A673 (cell line): ENCODE data around the gene IL4.

Experiments
- CTCF ChIP-seq: fragments of 300-800, 200-600 bp; sonication (generic); conservative IDR thresholded peaks from 2 replicates; pipeline ENCODE4 v1.5.1; 2017; ENCODE audit warnings: low read depth, mild to moderate bottlenecking, antibody characterized with exemption, low read length, moderate library complexity, mixed read lengths
- EZH2 ChIP-seq: fragments of 200-600 bp; sonication (generic); IDR thresholded peaks from 2 replicates; pipeline ENCODE4 v1.6.1; 2017; ENCODE audit warnings: borderline replicate concordance, low read depth, mild to moderate bottlenecking, mixed read lengths, antibody characterized with exemption, low read length; ENCODE audit not compliant: poor library complexity, severe bottlenecking

DNA sequence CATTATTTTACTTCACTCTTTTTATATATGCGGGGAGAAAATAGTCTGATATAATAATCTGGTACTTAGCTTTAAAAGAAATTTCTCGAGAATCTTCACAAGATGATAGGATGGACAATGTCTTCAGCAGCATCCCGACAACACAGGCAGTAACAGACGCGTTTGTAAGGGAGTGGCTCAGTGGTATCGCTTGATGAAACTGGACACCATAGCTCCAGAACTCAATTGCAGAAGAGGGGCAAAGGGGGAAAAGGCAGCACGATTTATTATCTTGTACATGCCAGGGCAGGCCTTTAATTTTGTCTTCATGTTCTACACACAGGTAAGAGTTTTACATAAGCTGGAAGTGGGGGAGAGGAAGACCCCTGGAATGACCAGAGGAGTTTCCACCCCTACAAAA lies 15.7 kb downstream of the IL4 start:
- TF ChIP-seq CTCF = no peak
- no peak for TF ChIP-seq EZH2
